ENCODE data around the gene ADGRG6.

- TF ChIP-seq EZH2 (IDR thresholded peaks at IDR 0.05) (no peak), POLR2AphosphoS5 (IDR thresholded peaks at IDR 0.05; ENCODE audit: borderline replicate concordance, low read depth, low read length) (no peak)
These were observed 17.4 kb upstream of the ADGRG6 start for GRCh38 chr6:142284419-142284818.

Data from SK-N-MC (cell line).